ENCODE measurements around the gene HSF5. TPM values are rescaled to one million over a fixed set of nuclear protein-coding genes. Genes with fewer than 3 reads are reported as not detected.

Gene HSF5
- total RNA-seq, 1 experiment from 2014 or later = not detected

DNA sequence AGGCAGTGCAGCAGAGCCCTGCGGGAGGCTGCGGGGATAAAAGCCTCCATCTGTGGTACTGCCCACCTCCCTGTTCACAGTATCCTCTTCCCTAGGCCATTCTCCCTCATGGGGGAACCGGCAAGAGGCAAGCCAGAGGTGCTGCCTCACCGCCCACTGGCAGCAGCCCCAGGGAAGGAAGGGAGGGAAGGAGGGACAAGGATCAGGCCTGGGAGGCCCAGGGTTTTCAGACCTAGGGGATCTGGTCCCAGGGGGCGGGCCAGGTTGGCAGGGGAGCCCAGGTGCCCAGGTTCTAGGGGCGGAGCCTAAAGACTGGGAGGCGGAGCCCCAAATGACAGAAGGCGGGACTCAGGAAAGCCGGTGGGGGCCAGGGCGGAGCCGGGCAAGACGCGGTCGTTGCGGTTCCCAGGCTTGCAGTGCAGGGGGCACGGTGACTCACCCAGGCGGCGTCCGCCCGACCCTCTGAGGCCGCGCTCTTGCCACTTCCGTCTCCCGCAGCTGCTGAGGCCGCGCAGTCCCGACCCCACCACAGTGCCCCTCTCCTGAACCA lies 29.2 kb upstream of the HSF5 start:
- no peaks in the 10 kb centered on the region for H3K27me3 ChIP-seq (ENCODE audit: insufficient read depth, low read length)
- no peak overlapping the region for H3T11ph ChIP-seq (ENCODE audit: low read length)
- H4K5ac ChIP-seq (ENCODE audit: insufficient read length, low read depth, low read length) = no peak overlapping the region
- no peaks in the 10 kb centered on the region for H3K27me3 Mint-ChIP-seq (ENCODE audit: low read depth)
- no peak overlapping the region for H2BK12ac ChIP-seq (ENCODE audit: insufficient read length, low read depth, low read length)
- H2BK20ac ChIP-seq (ENCODE audit: low read depth, low read length, poor library complexity, severe bottlenecking) = no peak overlapping the region
- H3K4me2 ChIP-seq (ENCODE audit: insufficient read depth, insufficient read length, low read length) = peak overlapping the region; percentile 85
- no peak overlapping the region for H4K91ac ChIP-seq (ENCODE audit: insufficient read length, low read depth, low read length)
- H3K14ac ChIP-seq (ENCODE audit: insufficient read depth, low read length) = peak overlapping the region; percentile 68
- peaks cover 3% of the 10 kb centered on the region; the same call in 1 of the 2 replicates for H3K4me1 ChIP-seq (ENCODE audit: insufficient read depth, low read length)
- no peak overlapping the region for H3K4ac ChIP-seq (ENCODE audit: low read depth, low read length)
- no peak overlapping the region for H2BK15ac ChIP-seq (ENCODE audit: low read depth, low read length)
- H3K36me3 Mint-ChIP-seq (ENCODE audit: insufficient read depth in 1 of 3, low read depth in 3 of 3) = peaks cover 0 to 5% (median 3%) of the 10 kb centered on the region in 3 experiments; a peak in 1 of 7 replicates
- H2AFZ ChIP-seq (ENCODE audit: low read length) = no peak overlapping the region
- H4K20me1 ChIP-seq (ENCODE audit: control insufficient read depth, insufficient read depth, insufficient read length) = no peaks in the 10 kb centered on the region
- H2BK5ac ChIP-seq (ENCODE audit: insufficient read length, low read length) = no peak overlapping the region
- H3K27ac Mint-ChIP-seq = peak overlapping the region; percentile 65 to 97 (median 91); a peak in 4 of 7 replicates
- no peaks in the 10 kb centered on the region for H3K9me3 ChIP-seq (ENCODE audit: control insufficient read depth, low read depth, low read length)
- H3K56ac ChIP-seq (ENCODE audit: insufficient read length, low read depth, low read length) = no peak overlapping the region
- no peaks in the 10 kb centered on the region; a peak in 2 of 5 replicates for H3K9me3 Mint-ChIP-seq
- no peak overlapping the region for H4K8ac ChIP-seq (replicated peaks; ENCODE audit: insufficient read length, low read depth, low read length)
- DNase-seq = no peak
- WGBS (ENCODE audit: extremely low coverage, insufficient read length, low lambda C conversion rate) = no CpG with 5 or more reads among the region's 27 CpGs
- no peak overlapping the region for H3K23ac ChIP-seq (ENCODE audit: insufficient read length, low read depth, low read length)
- no peaks in the 10 kb centered on the region for H3K79me2 ChIP-seq (ENCODE audit: insufficient read depth, low read length)
- peak overlapping the region; percentile 95 to 96 for H3K4me3 Mint-ChIP-seq
- H3K18ac ChIP-seq (ENCODE audit: insufficient read length, low read depth, low read length) = peak overlapping the region; percentile 9
- peak overlapping the region; percentile 3 for H3K27ac ChIP-seq (ENCODE audit: insufficient read length, low read depth, low read length)
- TF ChIP-seq, protein P1, sequence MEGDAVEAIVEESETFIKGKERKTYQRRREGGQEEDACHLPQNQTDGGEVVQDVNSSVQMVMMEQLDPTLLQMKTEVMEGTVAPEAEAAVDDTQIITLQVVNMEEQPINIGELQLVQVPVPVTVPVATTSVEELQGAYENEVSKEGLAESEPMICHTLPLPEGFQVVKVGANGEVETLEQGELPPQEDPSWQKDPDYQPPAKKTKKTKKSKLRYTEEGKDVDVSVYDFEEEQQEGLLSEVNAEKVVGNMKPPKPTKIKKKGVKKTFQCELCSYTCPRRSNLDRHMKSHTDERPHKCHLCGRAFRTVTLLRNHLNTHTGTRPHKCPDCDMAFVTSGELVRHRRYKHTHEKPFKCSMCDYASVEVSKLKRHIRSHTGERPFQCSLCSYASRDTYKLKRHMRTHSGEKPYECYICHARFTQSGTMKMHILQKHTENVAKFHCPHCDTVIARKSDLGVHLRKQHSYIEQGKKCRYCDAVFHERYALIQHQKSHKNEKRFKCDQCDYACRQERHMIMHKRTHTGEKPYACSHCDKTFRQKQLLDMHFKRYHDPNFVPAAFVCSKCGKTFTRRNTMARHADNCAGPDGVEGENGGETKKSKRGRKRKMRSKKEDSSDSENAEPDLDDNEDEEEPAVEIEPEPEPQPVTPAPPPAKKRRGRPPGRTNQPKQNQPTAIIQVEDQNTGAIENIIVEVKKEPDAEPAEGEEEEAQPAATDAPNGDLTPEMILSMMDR (conservative IDR thresholded peaks at IDR 0.05) = no peak
- H3K4me1 Mint-ChIP-seq = peaks cover 29 to 38% of the 10 kb centered on the region in 2 experiments
- no peak overlapping the region for H2AK5ac ChIP-seq (ENCODE audit: insufficient read length, low read length)
- peaks cover 12% of the 10 kb centered on the region for H3K23me2 ChIP-seq (ENCODE audit: insufficient read length, low read depth, low read length, poor library complexity, severe bottlenecking)
- H3K79me1 ChIP-seq (ENCODE audit: insufficient read depth, low read depth, low read length, poor library complexity, severe bottlenecking) = no peaks in the 10 kb centered on the region
- no peak overlapping the region for H2BK120ac ChIP-seq (ENCODE audit: low read depth, low read length, poor library complexity, severe bottlenecking)
- H3K9ac ChIP-seq (ENCODE audit: extremely low read depth, insufficient read length, low read length) = peak overlapping the region; percentile 74

Data from H9 (cell line).